Stimulated activated CD4-positive, alpha-beta T cell treated with anti-CD3 and anti-CD28 coated beads, Interleukin-15, amount 100 ng/mL, for 48 hours (primary cell): Measurements from ENCODE around the gene COBLL1.

Source experiments
- DNase-seq, 2 donors: peaks; one replicate each; pipeline ENCODE4 v3.0.0-alpha.2; 2020; ENCODE audit warnings: low read depth in 2 of 2

The COBLL1 gene

GRCh38 chr2:164677733-164678132 is 163.9 kb downstream of the COBLL1 start:
- no peak for DNase-seq

- DNase-seq, result no peak
These were observed 164.4 kb downstream of the COBLL1 start for GRCh38 chr2:164677271-164677670.

GRCh38 chr2:164675687-164676086 is 165.9 kb downstream of the COBLL1 start:
- no peak for DNase-seq

GRCh38 chr2:164675027-164675426 is 166.6 kb downstream of the COBLL1 start:
- no peak for DNase-seq

- no peak for DNase-seq
These were observed 169.8 kb downstream of the COBLL1 start for GRCh38 chr2:164671664-164672396.

- DNase-seq, result no peak
These were observed 172.3 kb downstream of the COBLL1 start for GRCh38 chr2:164669291-164669690.

GRCh38 chr2:164667566-164667965 is 174.1 kb downstream of the COBLL1 start:
- DNase-seq, result no peak

- DNase-seq, result no peak
These were observed 177.6 kb downstream of the COBLL1 start for GRCh38 chr2:164664070-164664469.

- no peak for DNase-seq
These were observed 178.6 kb downstream of the COBLL1 start for GRCh38 chr2:164662868-164663631.

GRCh38 chr2:164662066-164662465 is 179.6 kb downstream of the COBLL1 start:
- no peak for DNase-seq

GRCh38 chr2:164661349-164661748 is 180.3 kb downstream of the COBLL1 start:
- DNase-seq, result no peak

GRCh38 chr2:164657129-164657528 is 184.5 kb downstream of the COBLL1 start:
- no peak for DNase-seq

- no peak for DNase-seq
These were observed 185.9 kb downstream of the COBLL1 start for GRCh38 chr2:164655750-164656149.

- DNase-seq, result no peak
These were observed 186.3 kb downstream of the COBLL1 start for GRCh38 chr2:164655336-164655735.

- DNase-seq, result no peak
These were observed 190.3 kb downstream of the COBLL1 start for GRCh38 chr2:164651361-164651760.

GRCh38 chr2:164644036-164644700 is 197.5 kb downstream of the COBLL1 start:
- DNase-seq, result no peak

GRCh38 chr2:164642946-164643555 is 198.6 kb downstream of the COBLL1 start:
- DNase-seq, result no peak

- no peak for DNase-seq
These were observed 199.4 kb downstream of the COBLL1 start for GRCh38 chr2:164642268-164642667.
